ENCODE measurements around the gene DGKZ. TPM values are rescaled to one million over a fixed set of nuclear protein-coding genes. Genes with fewer than 3 reads are reported as not detected.

The DGKZ gene
- polyA plus RNA-seq, 3 donors: 30.4 to 217 (median 33.4) TPM

DNA sequence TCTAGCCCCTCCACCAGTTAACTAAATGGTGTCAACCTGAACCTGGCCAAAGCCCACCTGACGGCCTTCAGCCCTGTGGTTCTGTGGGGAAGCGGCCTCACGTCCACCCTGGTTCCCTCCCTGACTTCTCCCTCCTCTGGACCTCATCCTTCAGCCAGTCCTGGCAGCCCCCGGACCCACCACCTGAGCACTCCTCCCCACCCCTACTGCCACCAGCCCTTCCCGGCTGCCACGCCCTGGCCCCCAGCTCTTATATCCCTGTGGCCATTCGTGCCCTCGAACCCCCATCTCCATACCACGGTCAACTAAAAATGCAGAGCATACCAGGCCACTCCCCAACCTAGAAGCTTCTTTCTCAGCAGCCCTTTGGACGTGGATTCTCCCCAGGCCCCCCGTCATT is 30.0 kb downstream of the DGKZ start:
- TF ChIP-seq CTCF (IDR thresholded peaks at IDR 0.05): no peak
- H3K4me2 ChIP-seq (replicated peaks; ENCODE audit: extremely low read depth, low read length, poor library complexity, severe bottlenecking): no peak overlapping the region
- H3K36me3 Mint-ChIP-seq: peaks cover 51 to 61% of the 10 kb centered on the region in 2 donors
- H3K4me1 Mint-ChIP-seq: peaks cover 35% of the 10 kb centered on the region
- WGBS (ENCODE audit: insufficient coverage): 95% methylated on average over 11 of the region's 11 CpGs
- peaks cover 34 to 52% of the 10 kb centered on the region in 2 donors for H3K4me1 ChIP-seq (ENCODE audit: control insufficient read depth in 1 of 2, insufficient read depth in 2 of 2, low read length in 2 of 2)
- peaks cover 6 to 27% (median 17%) of the 10 kb centered on the region in 3 donors for H3K27me3 Mint-ChIP-seq (ENCODE audit: low read depth in 3 of 3)
- H3K4me3 ChIP-seq (replicated peaks in 1 of 3; ENCODE audit: low read depth in 2 of 3, low read length in 3 of 3): no peak overlapping the region
- intact Hi-C loops (cut with micrococcal nuclease): no loop called here
- peaks cover 0 to 11% (median 0%) of the 10 kb centered on the region in 7 donors for H3K9me3 Mint-ChIP-seq
- no peak for DNase-seq
- peaks cover 95% of the 10 kb centered on the region for H4K20me1 ChIP-seq (ENCODE audit: insufficient read depth, low read length)
- no peak overlapping the region for H3K9ac ChIP-seq (ENCODE audit: insufficient read depth, low read length, poor library complexity, severe bottlenecking)
- H3K27ac ChIP-seq (ENCODE audit: low read depth in 1 of 2, low read length in 2 of 2): no peak overlapping the region
- peaks cover 6 to 12% of the 10 kb centered on the region in 2 donors for H3K27me3 ChIP-seq (ENCODE audit: control insufficient read depth in 2 of 2, insufficient read depth in 2 of 2, low read length in 2 of 2)
- peaks cover 0 to 2% of the 10 kb centered on the region in 2 donors for H3K9me3 ChIP-seq (replicated peaks in 1 of 2; ENCODE audit: control insufficient read depth in 1 of 2, insufficient read depth in 1 of 2, low read length in 2 of 2)
- peaks cover 64% of the 10 kb centered on the region in 2 donors for H3K36me3 ChIP-seq (replicated peaks in 1 of 2; ENCODE audit: control insufficient read depth in 1 of 2, insufficient read depth in 2 of 2, low read length in 2 of 2)
- no peak overlapping the region for H2AFZ ChIP-seq (ENCODE audit: insufficient read depth, low read depth, low read length, poor library complexity, severe bottlenecking)
- no peak overlapping the region for H3K4me3 Mint-ChIP-seq
- peak overlapping the region in 5 of 7 donors; percentile 17 to 66 (median 50) for H3K27ac Mint-ChIP-seq
- peaks cover 7% of the 10 kb centered on the region for H3K79me2 ChIP-seq (ENCODE audit: insufficient read depth, low read length)

- H4K20me1 ChIP-seq (ENCODE audit: insufficient read depth, low read length): peaks cover 95% of the 10 kb centered on the region
- WGBS (ENCODE audit: insufficient coverage): 97% methylated on average over 5 of the region's 5 CpGs
- no peak for DNase-seq
- peaks cover 10 to 17% of the 10 kb centered on the region in 2 donors for H3K27me3 ChIP-seq (ENCODE audit: control insufficient read depth in 2 of 2, insufficient read depth in 2 of 2, low read length in 2 of 2)
- Mint-ChIP-seq H3K4me1 (peaks cover 35% of the 10 kb centered on the region), H3K27me3 (ENCODE audit: low read depth in 3 of 3) (peaks cover 8 to 32% (median 23%) of the 10 kb centered on the region in 3 donors), H3K36me3 (peaks cover 47 to 56% of the 10 kb centered on the region in 2 donors), H3K27ac (peak overlapping the region in 5 of 7 donors; percentile 40 to 70 (median 50)), H3K4me3 (no peak overlapping the region), H3K9me3 (peaks cover 0 to 15% (median 0%) of the 10 kb centered on the region in 7 donors)
- peaks cover 0 to 6% of the 10 kb centered on the region in 2 donors for H3K9me3 ChIP-seq (replicated peaks in 1 of 2; ENCODE audit: control insufficient read depth in 1 of 2, insufficient read depth in 1 of 2, low read length in 2 of 2)
- peak overlapping the region; percentile 30 to 70 for H3K27ac ChIP-seq (ENCODE audit: low read depth in 1 of 2, low read length in 2 of 2)
- no peak overlapping the region for H3K4me3 ChIP-seq (replicated peaks in 1 of 3; ENCODE audit: low read depth in 2 of 3, low read length in 3 of 3)
- no peak overlapping the region for H3K9ac ChIP-seq (ENCODE audit: insufficient read depth, low read length, poor library complexity, severe bottlenecking)
- intact Hi-C loops (cut with micrococcal nuclease): no loop called here
- H3K4me2 ChIP-seq (replicated peaks; ENCODE audit: extremely low read depth, low read length, poor library complexity, severe bottlenecking): no peak overlapping the region
- H3K36me3 ChIP-seq (replicated peaks in 1 of 2; ENCODE audit: control insufficient read depth in 1 of 2, insufficient read depth in 2 of 2, low read length in 2 of 2): peaks cover 58 to 59% of the 10 kb centered on the region in 2 donors
- H3K79me2 ChIP-seq (ENCODE audit: insufficient read depth, low read length): peaks cover 7% of the 10 kb centered on the region
- TF ChIP-seq CTCF (IDR thresholded peaks at IDR 0.05): no peak
- H2AFZ ChIP-seq (ENCODE audit: insufficient read depth, low read depth, low read length, poor library complexity, severe bottlenecking): no peak overlapping the region
- H3K4me1 ChIP-seq (ENCODE audit: control insufficient read depth in 1 of 2, insufficient read depth in 2 of 2, low read length in 2 of 2): peaks cover 34 to 55% of the 10 kb centered on the region in 2 donors
Measured at GRCh38 chr11:46377831-46378230, 30.6 kb downstream of the DGKZ start.

Measured in CD14-positive monocyte (primary cell).